Left ventricle myocardium inferior (tissue), 1 donor: ENCODE measurements around the gene FAM174C. TPM values are rescaled to one million over a fixed set of nuclear protein-coding genes. Genes with fewer than 3 reads are reported as not detected.
A peak's percentile ranks its signal among the peaks of the same experiment; 100 is the strongest.

Experiments
- DNase-seq: peaks from one replicate; pipeline ENCODE4 v3.0.0-alpha.2; 2020
- H3K27ac ChIP-seq: fragments of 200-600 bp; replicated peaks from 2 replicates; pipeline ENCODE4 v1.8.0; 2021
- H3K27me3 ChIP-seq: fragments of 200-600 bp; 2 replicates; pipeline ENCODE4 v1.8.0; 2021; ENCODE audit warnings: low read depth
- H3K36me3 ChIP-seq: fragments of 200-600 bp; 2 replicates; pipeline ENCODE4 v1.8.0; 2021
- H3K4me1 ChIP-seq: fragments of 200-600 bp; 2 replicates; pipeline ENCODE4 v1.8.0; 2021
- H3K4me3 ChIP-seq: fragments of 200-600 bp; 2 replicates; pipeline ENCODE4 v1.8.0; 2021; ENCODE audit warnings: mild to moderate bottlenecking, moderate library complexity
- H3K9me3 ChIP-seq: fragments of 200-600 bp; replicated peaks from 2 replicates; pipeline ENCODE4 v1.8.0; 2021
- CTCF ChIP-seq: fragments of 200-600 bp; IDR thresholded peaks from 2 replicates; pipeline ENCODE4 v1.8.0; 2021; ENCODE audit warnings: antibody characterized with exemption, mild to moderate bottlenecking, borderline replicate concordance
- intact Hi-C: fragments of 100-400 bp; cut with micrococcal nuclease; formaldehyde crosslinking; loops from one replicate; pipeline ENCODE4 v1.11.0; 2022
- total RNA-seq: library from RNA; stranded (reverse); fragmentation: NEBNext Ultra II Directional; extraction: Animal tissue kit (Norgen Biotek cat#: 25700); gene quantifications from one replicate; pipeline ENCODE4 v1.2.1, GENCODE V29; 2021
- donor health status: DM: no; HTN: yes; CAD: no; lungs with severe emphysema.

Gene FAM174C
- total RNA-seq, 1 donor from 2014 or later, result 12.4 TPM

- DNase-seq, result no peak
- no peak for TF ChIP-seq CTCF
- peaks cover 12% of the 10 kb centered on the region for H3K4me1 ChIP-seq
- peaks cover 79% of the 10 kb centered on the region for H3K27me3 ChIP-seq
- intact Hi-C loops, result no loop called here
- H3K9me3 ChIP-seq, result no peaks in the 10 kb centered on the region
- no peaks in the 10 kb centered on the region for H3K36me3 ChIP-seq
- H3K4me3 ChIP-seq, result peak overlapping the region; percentile 60
- no peak overlapping the region for H3K27ac ChIP-seq
Observed at GRCh38 chr19:1324249-1324805, 49.0 kb downstream of the FAM174C start.

DNA sequence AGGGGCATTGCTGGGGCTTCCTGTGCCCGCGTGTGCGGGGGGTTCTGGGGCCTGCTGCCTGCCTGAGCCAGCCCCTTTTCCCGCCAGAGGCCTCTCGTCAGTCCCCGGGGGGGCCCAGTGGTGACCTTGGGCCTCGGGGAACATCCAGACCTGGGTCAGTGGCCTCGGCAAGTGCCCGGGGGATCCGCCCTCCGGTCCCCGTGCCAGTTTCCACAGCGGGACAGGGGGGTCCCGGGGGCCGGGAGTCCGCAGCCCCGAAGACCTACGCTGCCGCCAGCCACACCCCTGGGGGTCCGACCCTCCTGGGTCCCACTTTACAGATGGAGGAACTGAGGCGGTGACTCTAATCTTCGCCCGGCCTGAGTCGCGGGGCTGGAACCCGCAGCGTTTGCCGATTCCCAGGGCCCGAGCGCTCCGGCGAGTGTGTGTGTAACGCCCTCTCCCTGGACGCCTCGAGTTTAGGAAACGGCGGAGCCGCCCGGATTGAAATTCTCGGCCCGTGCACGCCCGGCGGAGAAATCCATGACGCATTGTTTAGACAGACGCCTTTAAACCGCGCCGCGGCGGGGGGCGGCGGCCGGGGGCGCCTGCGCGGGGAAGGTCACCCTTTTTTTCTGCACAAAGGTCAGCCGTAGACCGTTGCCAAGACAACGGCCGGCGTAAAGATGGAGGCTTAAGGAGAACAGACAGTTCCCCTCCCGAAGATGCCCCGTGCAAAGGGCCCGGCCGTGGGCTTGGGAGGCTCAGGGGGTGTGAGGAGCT lies 49.7 kb downstream of the FAM174C start:
- Histone ChIP-seq H3K4me1 (peaks cover 12% of the 10 kb centered on the region), H3K4me3 (peak overlapping the region; percentile 60), H3K36me3 (no peaks in the 10 kb centered on the region), H3K9me3 (no peaks in the 10 kb centered on the region), H3K27me3 (peaks cover 77% of the 10 kb centered on the region), H3K27ac (no peak overlapping the region)
- TF ChIP-seq CTCF, result no peak
- DNase-seq, result peak; percentile 39
- intact Hi-C loops, result no loop called here

DNA sequence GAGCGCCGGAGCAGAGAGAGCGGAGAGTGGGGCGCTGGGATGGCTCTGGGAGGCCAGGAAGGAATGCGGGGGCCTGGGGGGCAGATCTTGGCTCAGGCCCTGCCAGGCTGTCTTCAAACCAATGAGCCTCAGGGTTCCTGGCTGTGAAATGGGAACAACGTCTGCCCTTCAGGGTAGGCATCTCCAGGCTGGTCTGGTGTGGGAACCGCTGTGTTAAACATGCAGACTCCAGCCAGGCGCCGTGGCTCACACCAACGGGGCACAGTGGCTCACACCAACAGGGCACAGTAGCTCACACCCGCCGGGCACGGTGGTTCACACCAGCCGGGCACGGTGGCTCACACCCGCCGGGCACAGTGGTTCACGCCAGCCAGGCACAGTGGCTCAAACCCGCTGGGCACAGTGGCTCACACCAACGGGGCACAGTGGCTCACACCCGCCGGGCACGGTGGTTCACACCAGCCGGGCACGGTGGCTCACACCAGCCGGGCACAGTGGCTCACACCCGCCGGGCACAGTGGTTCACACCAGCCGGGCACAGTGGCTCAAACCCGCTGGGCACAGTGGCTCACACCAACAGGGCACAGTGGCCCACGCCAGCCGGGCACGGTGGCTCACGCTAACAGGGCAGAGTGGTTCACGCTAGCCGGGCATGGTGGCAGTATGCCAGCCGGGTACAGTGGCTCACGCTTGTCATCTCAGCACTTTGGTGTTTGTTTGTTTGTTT lies 50.4 kb downstream of the FAM174C start:
- H3K4me1 ChIP-seq, result peaks cover 12% of the 10 kb centered on the region
- no peak for DNase-seq
- peak overlapping the region; percentile 60 for H3K4me3 ChIP-seq
- H3K27me3 ChIP-seq, result peaks cover 76% of the 10 kb centered on the region
- TF ChIP-seq CTCF, result no peak
- no peak overlapping the region for H3K27ac ChIP-seq
- intact Hi-C loops, result no loop called here
- H3K36me3 ChIP-seq, result no peaks in the 10 kb centered on the region
- H3K9me3 ChIP-seq, result no peaks in the 10 kb centered on the region

DNA sequence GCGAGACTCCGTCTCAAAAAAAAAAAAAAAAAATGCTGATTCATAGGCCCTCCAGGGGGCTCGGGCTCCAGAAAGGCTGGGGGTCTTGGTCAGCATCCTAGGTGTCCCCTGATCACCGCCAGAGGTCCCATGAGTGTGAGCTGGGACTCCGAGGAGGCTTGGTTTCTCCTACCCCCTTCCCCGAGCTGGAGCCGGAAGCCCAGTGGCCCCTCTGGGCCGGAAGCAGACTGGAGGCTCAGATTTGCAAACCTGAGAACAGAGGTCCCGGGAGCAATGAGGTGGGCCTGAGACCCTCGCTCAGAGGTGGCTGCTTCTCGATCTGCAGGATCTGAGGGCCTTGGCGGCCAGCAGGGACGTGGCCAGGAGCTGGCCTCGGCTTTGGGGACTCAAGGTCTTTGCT lies 51.8 kb downstream of the FAM174C start:
- Histone ChIP-seq H3K27me3 (peaks cover 77% of the 10 kb centered on the region), H3K36me3 (no peaks in the 10 kb centered on the region), H3K9me3 (no peaks in the 10 kb centered on the region)

More for the DNA sequence above, 51.8 kb downstream of the FAM174C start:
- H3K4me3 ChIP-seq, result no peak overlapping the region
- H3K27ac ChIP-seq, result no peak overlapping the region
- no peak for TF ChIP-seq CTCF
- intact Hi-C loops, result no loop called here
- peaks cover 12% of the 10 kb centered on the region for H3K4me1 ChIP-seq
- no peak for DNase-seq

Other genes starting within 250 kb of the FAM174C start
- 45.6 TPM for gene CNN2, start 248.9 kb upstream of the FAM174C start, total RNA-seq
- gene ABCA7, start 235.4 kb upstream of the FAM174C start, total RNA-seq, result 9.3 TPM
- 4.8 TPM for gene ARHGAP45, start 208.4 kb upstream of the FAM174C start, total RNA-seq
- 140 TPM for gene POLR2E, start 180.2 kb upstream of the FAM174C start, total RNA-seq
- 327 TPM for gene GPX4, start 171.5 kb upstream of the FAM174C start, total RNA-seq
- 16.9 TPM for gene SBNO2, start 101.3 kb upstream of the FAM174C start, total RNA-seq
- gene STK11, start 69.8 kb upstream of the FAM174C start, total RNA-seq, result 50.1 TPM
- gene CBARP, start 37.5 kb upstream of the FAM174C start, total RNA-seq, result 0.96 TPM
- gene ATP5F1D, start 33.8 kb upstream of the FAM174C start, total RNA-seq, result 501 TPM
- gene MIDN, start 26.9 kb upstream of the FAM174C start, total RNA-seq, result 60.5 TPM
- 229 TPM for gene CIRBP, start 6.2 kb upstream of the FAM174C start, total RNA-seq
- gene EFNA2, start 10.3 kb downstream of the FAM174C start, total RNA-seq, result not detected
- 380 TPM for gene NDUFS7, start 108.4 kb downstream of the FAM174C start, total RNA-seq
- gene GAMT, start 126.0 kb downstream of the FAM174C start, total RNA-seq, result 77.0 TPM
- 81.8 TPM for gene DAZAP1, start 132.1 kb downstream of the FAM174C start, total RNA-seq
- gene RPS15, start 162.9 kb downstream of the FAM174C start, total RNA-seq, result 588 TPM
- gene APC2, start 174.6 kb downstream of the FAM174C start, total RNA-seq, result 0.22 TPM
- 16.1 TPM for gene C19orf25, start 203.7 kb downstream of the FAM174C start, total RNA-seq
- gene PCSK4, start 214.8 kb downstream of the FAM174C start, total RNA-seq, result 1.3 TPM
- gene REEP6, start 215.7 kb downstream of the FAM174C start, total RNA-seq, result 1.9 TPM
- gene ADAMTSL5, start 237.5 kb downstream of the FAM174C start, total RNA-seq, result 36.8 TPM
- gene PLK5, start 248.5 kb downstream of the FAM174C start, total RNA-seq, result not detected